ENCODE results near the gene PA2G4. TPM values are rescaled to one million over a fixed set of nuclear protein-coding genes. Genes with fewer than 3 reads are reported as not detected.
A peak's percentile ranks its signal among the peaks of the same experiment; 100 is the strongest.

Gene PA2G4
- polyA plus RNA-seq, 2 of the 4 experiments (the other 2 are of a cell fraction): 415 to 717 TPM

DNA sequence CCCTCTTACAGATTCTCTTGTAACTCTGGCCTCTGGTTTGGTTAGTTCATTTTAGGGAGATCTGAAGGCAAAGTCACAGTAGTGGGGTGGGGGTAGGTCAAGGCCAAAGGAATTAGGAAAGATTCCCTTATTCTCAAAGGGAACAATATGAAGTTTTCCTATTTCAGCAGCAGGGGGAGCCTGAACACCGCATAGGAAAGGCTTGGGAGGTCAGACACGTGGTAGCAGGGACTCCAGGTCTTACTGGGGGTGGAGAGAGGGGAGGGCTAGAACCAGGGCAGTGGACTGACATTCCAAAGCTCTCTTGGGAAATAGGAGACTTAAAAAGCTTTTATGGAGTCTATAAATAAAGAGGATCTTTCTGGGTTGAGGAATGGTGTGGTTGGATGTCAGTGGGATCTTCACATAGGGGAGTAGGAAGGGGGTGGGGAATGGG, 15.0 kb downstream of the PA2G4 start (continued):
- TF ChIP-seq RNF2 (IDR thresholded peaks at IDR 0.05; ENCODE audit: borderline replicate concordance, low read depth): no peak
- no peak for TF ChIP-seq FOXS1 (CRISPR knock-in tag; IDR thresholded peaks at IDR 0.05)
- peak in 1 of 2 experiments; percentile 16; a peak in 1 of 4 replicates for TF ChIP-seq CEBPB (IDR thresholded peaks at IDR 0.05)

DNA sequence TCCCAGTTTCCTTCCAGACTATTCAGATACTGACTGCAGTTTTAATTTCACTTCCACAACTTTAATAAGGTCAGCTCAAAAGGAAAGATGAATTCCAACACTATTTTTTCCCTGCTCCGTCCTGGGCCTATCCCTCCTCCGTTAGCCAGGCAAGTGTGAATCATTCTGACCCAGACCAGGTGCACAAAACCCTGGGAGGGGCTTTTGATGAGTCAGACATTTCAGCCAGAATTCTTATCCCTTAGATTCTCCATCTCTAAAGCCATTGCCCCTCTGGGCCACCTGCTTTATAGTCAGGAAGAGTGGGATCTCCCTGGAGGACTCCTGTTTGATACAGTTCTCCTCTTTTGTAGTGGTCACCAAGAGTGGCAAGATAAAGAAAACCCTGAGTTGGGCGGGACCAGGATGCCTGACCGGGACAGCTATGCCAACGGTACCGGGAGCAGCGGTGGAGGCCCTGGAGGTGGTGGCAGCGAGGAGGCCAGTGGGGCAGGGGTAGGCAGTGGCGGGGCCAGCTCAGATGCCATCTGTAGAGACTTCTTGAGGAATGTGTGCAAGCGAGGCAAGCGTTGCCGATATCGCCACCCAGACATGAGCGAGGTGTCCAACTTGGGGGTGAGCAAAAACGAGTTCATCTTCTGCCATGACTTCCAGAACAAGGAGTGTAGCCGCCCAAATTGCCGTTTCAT, 15.9 kb downstream of the PA2G4 start:
- Histone ChIP-seq H3K4me1 (peaks cover 16% of the 10 kb centered on the region), H3K27ac (peak overlapping the region; percentile 58 to 91; a peak in 4 of 6 replicates), H3K4me3 (no peak overlapping the region), H3K9me3 (no peaks in the 10 kb centered on the region), H3K4me2 (peak overlapping the region; percentile 95)
- FAIRE-seq (no peak), ATAC-seq (no peak), DNase-seq (ENCODE audit: low read depth in 1 of 2, low spot score in 1 of 2) (no peak)
- 92% methylated on average over 17 of the region's 17 CpGs for WGBS (ENCODE audit: missing lambda C conversion rate)
- ChIA-PET CTCF (interaction anchor here (0.5 to 15.7 kb wide), 37 partner anchors 7 to 381 kb away, joined by 3 to 204 read pairs (median 4); partner anchors contain the start of genes ANKRD52, COQ10A, ERBB3 and ESYT1), POLR2A (interaction anchor here (3.4 to 5.5 kb wide), 3 partner anchors 8 to 69 kb away, joined by 36 to 77 read pairs (median 40); partner anchors contain the start of genes ESYT1, PA2G4 and SMARCC2)
- TF ChIP-seq USF2 (IDR thresholded peaks at IDR 0.05) (no peak), EHMT2 (IDR thresholded peaks at IDR 0.05; ENCODE audit: low read depth) (no peak), MYC (IDR thresholded peaks at IDR 0.05; ENCODE audit: borderline replicate concordance, low read length) (no peak), RFX5 (IDR thresholded peaks at IDR 0.05) (no peak), ZFP36 (IDR thresholded peaks at IDR 0.05; ENCODE audit: borderline replicate concordance, partially characterized antibody) (no peak), FOSB (CRISPR knock-in tag; IDR thresholded peaks at IDR 0.05) (no peak), HES2 (IDR thresholded peaks at IDR 0.05) (no peak), SREBF2 (IDR thresholded peaks at IDR 0.05) (no peak), HOXB5 (CRISPR knock-in tag; IDR thresholded peaks at IDR 0.05) (no peak), GATA3 (IDR thresholded peaks at IDR 0.05; ENCODE audit: borderline replicate concordance) (no peak), ZC3H11A (IDR thresholded peaks at IDR 0.05) (no peak), CHD4 (IDR thresholded peaks at IDR 0.05; ENCODE audit: borderline replicate concordance) (no peak), NR3C1 (IDR thresholded peaks at IDR 0.05) (no peak), HEYL (CRISPR knock-in tag; IDR thresholded peaks at IDR 0.05) (no peak), MAFK (IDR thresholded peaks at IDR 0.05; ENCODE audit: partially characterized antibody) (no peak), EHF (CRISPR knock-in tag; IDR thresholded peaks at IDR 0.05) (no peak), JUNB (IDR thresholded peaks at IDR 0.05) (no peak), KDM1A (IDR thresholded peaks at IDR 0.05; ENCODE audit: low read depth) (no peak), ELK1 (IDR thresholded peaks at IDR 0.05; ENCODE audit: low read depth, low read length) (no peak)
- TF ChIP-seq, protein P1, sequence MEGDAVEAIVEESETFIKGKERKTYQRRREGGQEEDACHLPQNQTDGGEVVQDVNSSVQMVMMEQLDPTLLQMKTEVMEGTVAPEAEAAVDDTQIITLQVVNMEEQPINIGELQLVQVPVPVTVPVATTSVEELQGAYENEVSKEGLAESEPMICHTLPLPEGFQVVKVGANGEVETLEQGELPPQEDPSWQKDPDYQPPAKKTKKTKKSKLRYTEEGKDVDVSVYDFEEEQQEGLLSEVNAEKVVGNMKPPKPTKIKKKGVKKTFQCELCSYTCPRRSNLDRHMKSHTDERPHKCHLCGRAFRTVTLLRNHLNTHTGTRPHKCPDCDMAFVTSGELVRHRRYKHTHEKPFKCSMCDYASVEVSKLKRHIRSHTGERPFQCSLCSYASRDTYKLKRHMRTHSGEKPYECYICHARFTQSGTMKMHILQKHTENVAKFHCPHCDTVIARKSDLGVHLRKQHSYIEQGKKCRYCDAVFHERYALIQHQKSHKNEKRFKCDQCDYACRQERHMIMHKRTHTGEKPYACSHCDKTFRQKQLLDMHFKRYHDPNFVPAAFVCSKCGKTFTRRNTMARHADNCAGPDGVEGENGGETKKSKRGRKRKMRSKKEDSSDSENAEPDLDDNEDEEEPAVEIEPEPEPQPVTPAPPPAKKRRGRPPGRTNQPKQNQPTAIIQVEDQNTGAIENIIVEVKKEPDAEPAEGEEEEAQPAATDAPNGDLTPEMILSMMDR (IDR thresholded peaks at IDR 0.05): no peak
